Liver (tissue), 9 donors: ENCODE measurements around the gene RDX. TPM values are rescaled to one million over a fixed set of nuclear protein-coding genes. Genes with fewer than 3 reads are reported as not detected.

Source experiments
- DNase-seq: peaks from one replicate; pipeline ENCODE4 v3.0.0-alpha.2; 2017; ENCODE audit warnings: low spot score
- H3K27ac ChIP-seq, 2 donors: one replicate each; pipeline ENCODE4 v1.7.0; 2013; ENCODE audit warnings: inconsistent platforms in 2 of 2, low read length in 2 of 2, control low read depth in 1 of 2, low read depth in 1 of 2, mild to moderate bottlenecking in 1 of 2
- H3K27me3 ChIP-seq, 4 donors: one replicate each; pipeline versions ENCODE4 v1.6.1 to v1.7.0; 2013; ENCODE audit warnings: low read length in 3 of 4, inconsistent platforms in 1 of 4, mild to moderate bottlenecking in 1 of 4, moderate library complexity in 1 of 4; ENCODE audit not compliant: control insufficient read depth in 4 of 4, insufficient read depth in 4 of 4
- H3K36me3 ChIP-seq, 4 donors: one replicate each; pipeline versions ENCODE4 v1.6.1 to v1.7.0; 2013; ENCODE audit warnings: low read length in 3 of 4, mild to moderate bottlenecking in 3 of 4, low read depth in 1 of 4, moderate library complexity in 1 of 4; ENCODE audit not compliant: control insufficient read depth in 4 of 4, insufficient read depth in 3 of 4
- H3K4me1 ChIP-seq, 4 donors: one replicate each; pipeline versions ENCODE4 v1.6.1 to v1.7.0; 2013; ENCODE audit warnings: low read length in 3 of 4, mild to moderate bottlenecking in 3 of 4, moderate library complexity in 1 of 4; ENCODE audit not compliant: control insufficient read depth in 4 of 4, insufficient read depth in 4 of 4
- H3K4me3 ChIP-seq, 3 donors: one replicate each; pipeline versions ENCODE4 v1.6.1 to v1.7.0; 2013; ENCODE audit warnings: low read length in 3 of 3, control low read depth in 1 of 3, low read depth in 1 of 3, mild to moderate bottlenecking in 1 of 3
- H3K9ac ChIP-seq, 2 donors: one replicate each; pipeline ENCODE4 v1.7.0; 2013; ENCODE audit warnings: low read length in 2 of 2, mild to moderate bottlenecking in 2 of 2, moderate library complexity in 2 of 2, control low read depth in 1 of 2, low read depth in 1 of 2
- H3K9me3 ChIP-seq, 4 donors: one replicate each; pipeline versions ENCODE4 v1.6.1 to v1.7.0; 2013; ENCODE audit warnings: low read length in 3 of 4; ENCODE audit not compliant: control insufficient read depth in 4 of 4
- ATF3 ChIP-seq: IDR thresholded peaks from 2 replicates; pipeline ENCODE4 v1.6.1; 2016; ENCODE audit warnings: antibody characterized with exemption
- CTCF ChIP-seq: fragments of 150-350 bp; IDR thresholded peaks from 2 replicates; pipeline ENCODE4 v1.5.1; 2017; ENCODE audit warnings: improper control_type of control experiment, low read depth, low read length; ENCODE audit not compliant: missing input control
- EGR1 ChIP-seq, 2 donors: IDR thresholded peaks; 2 replicates each; pipeline ENCODE4 v1.6.1; 2016 to 2018; ENCODE audit warnings: antibody characterized with exemption in 2 of 2, low read depth in 2 of 2
- FOXA1 ChIP-seq: IDR thresholded peaks from 2 replicates; pipeline ENCODE4 v1.6.1; 2016; ENCODE audit warnings: antibody characterized with exemption
- FOXA2 ChIP-seq: IDR thresholded peaks from 2 replicates; pipeline ENCODE4 v1.6.1; 2016; ENCODE audit warnings: antibody characterized with exemption
- GABPA ChIP-seq, 2 donors: IDR thresholded peaks in 1 of 2; conservative IDR thresholded peaks in 1 of 2; 2 replicates each; pipeline ENCODE4 v1.6.1; 2016; ENCODE audit warnings: antibody characterized with exemption in 2 of 2, mild to moderate bottlenecking in 1 of 2, moderate library complexity in 1 of 2
- HNF4A ChIP-seq, 2 donors: conservative IDR thresholded peaks; 2 replicates each; pipeline ENCODE4 v1.6.1; 2016; ENCODE audit warnings: antibody characterized with exemption in 2 of 2, mild to moderate bottlenecking in 2 of 2
- HNF4G ChIP-seq: IDR thresholded peaks from 2 replicates; pipeline ENCODE4 v1.6.1; 2016; ENCODE audit warnings: antibody characterized with exemption
- JUND ChIP-seq, 2 donors: IDR thresholded peaks; 2 replicates each; pipeline ENCODE4 v1.6.1; 2016; ENCODE audit warnings: antibody characterized with exemption in 2 of 2
- NR2F2 ChIP-seq: IDR thresholded peaks from 2 replicates; pipeline ENCODE4 v1.6.1; 2016; ENCODE audit warnings: antibody characterized with exemption
- RAD21 ChIP-seq, 2 donors: IDR thresholded peaks; 2 replicates each; pipeline ENCODE4 v1.6.1; 2016; ENCODE audit warnings: antibody characterized with exemption in 2 of 2, mild to moderate bottlenecking in 2 of 2
- RXRA ChIP-seq, 2 donors: IDR thresholded peaks; 2 replicates each; pipeline ENCODE4 v1.6.1; 2017 to 2018; ENCODE audit warnings: antibody characterized with exemption in 2 of 2, mild to moderate bottlenecking in 1 of 2
- SP1 ChIP-seq: IDR thresholded peaks from 2 replicates; pipeline ENCODE4 v1.6.1; 2018; ENCODE audit warnings: antibody characterized with exemption, mild to moderate bottlenecking
- TAF1 ChIP-seq: conservative IDR thresholded peaks from 2 replicates; pipeline ENCODE4 v1.6.1; 2016; ENCODE audit warnings: antibody characterized with exemption, mild to moderate bottlenecking
- YY1 ChIP-seq: IDR thresholded peaks from 2 replicates; pipeline ENCODE4 v1.6.1; 2016; ENCODE audit warnings: antibody characterized with exemption, mild to moderate bottlenecking
- ZBTB33 ChIP-seq: IDR thresholded peaks from 2 replicates; pipeline ENCODE4 v1.6.1; 2016; ENCODE audit warnings: antibody characterized with exemption
- WGBS: extraction: QIAGEN DNeasy Blood & Tissue Kit; methylation state at CpG from one replicate; pipeline ENCODE4 v1.1.7; 2013; 5-methylcytosine and 5-hydroxymethylcytosine counted together
- polyA plus RNA-seq, 2 donors: library from polyadenylated mRNA; stranded (reverse) in 1 of 2; unstranded in 1 of 2; fragments of 200-250 nt in 1 of 2; fragments of >200 nt in 1 of 2; fragmentation: Nextera tagmentation in 1 of 2; extraction: Ambion mirVana in 1 of 2; gene quantifications; one replicate each; pipeline versions ENCODE4 v1.2.1 to v1.2.3, GENCODE V29; 2013 to 2015
- total RNA-seq, 2 donors: library from RNA; depleted of rRNA; stranded (reverse); fragments of >200 nt; gene quantifications; one replicate each; pipeline ENCODE4 v1.2.3, GENCODE V29; 2014
- TF ChIP-seq, protein P1 (sequence below): IDR thresholded peaks from 2 replicates; pipeline ENCODE4 v1.6.1; 2016; ENCODE audit warnings: antibody characterized with exemption, mild to moderate bottlenecking
- TF ChIP-seq, protein P2 (sequence below): IDR thresholded peaks from 2 replicates; pipeline ENCODE4 v1.6.1; 2016; ENCODE audit warnings: antibody characterized with exemption
- donor health status: healthy.
- donor health status: healthy.
- donor health status: healthy.
- donor health status: healthy.
- donor health status: healthy.

RDX gene
- total RNA-seq (10 to 100 TPM; 49.1 to 58.7 TPM), polyA plus RNA-seq (100 to 1,000 TPM in 1 of 2 donors, 10 to 100 TPM in 1; 19.9 to 116 TPM)

- no peaks in the 10 kb centered on the region for H3K27me3 ChIP-seq
- no peaks in the 10 kb centered on the region for H3K9me3 ChIP-seq
- peak within 1 kb of the TSS; percentile 92 to 96 for H3K27ac ChIP-seq
- peaks cover 0 to 2% (median 0%) of the 10 kb centered on the region in 4 donors for H3K36me3 ChIP-seq
- H3K9ac ChIP-seq: peak within 1 kb of the TSS; percentile 67 to 79
- peaks cover 6 to 39% (median 24%) of the 10 kb centered on the region in 4 donors for H3K4me1 ChIP-seq
- peak within 1 kb of the TSS; percentile 67 to 98 (median 68) for H3K4me3 ChIP-seq
- WGBS: under 1% methylated on average over 113 of the region's 113 CpGs
- TF ChIP-seq EGR1 (IDR thresholded peaks at IDR 0.05; ENCODE audit: low read depth in 2 of 2) (no peak), RAD21 (IDR thresholded peaks at IDR 0.05) (no peak), RXRA (IDR thresholded peaks at IDR 0.05) (no peak), FOXA2 (no peak), HNF4G (no peak), SP1 (peak; percentile 16), YY1 (peak; percentile 30)
- TF ChIP-seq, protein P1, sequence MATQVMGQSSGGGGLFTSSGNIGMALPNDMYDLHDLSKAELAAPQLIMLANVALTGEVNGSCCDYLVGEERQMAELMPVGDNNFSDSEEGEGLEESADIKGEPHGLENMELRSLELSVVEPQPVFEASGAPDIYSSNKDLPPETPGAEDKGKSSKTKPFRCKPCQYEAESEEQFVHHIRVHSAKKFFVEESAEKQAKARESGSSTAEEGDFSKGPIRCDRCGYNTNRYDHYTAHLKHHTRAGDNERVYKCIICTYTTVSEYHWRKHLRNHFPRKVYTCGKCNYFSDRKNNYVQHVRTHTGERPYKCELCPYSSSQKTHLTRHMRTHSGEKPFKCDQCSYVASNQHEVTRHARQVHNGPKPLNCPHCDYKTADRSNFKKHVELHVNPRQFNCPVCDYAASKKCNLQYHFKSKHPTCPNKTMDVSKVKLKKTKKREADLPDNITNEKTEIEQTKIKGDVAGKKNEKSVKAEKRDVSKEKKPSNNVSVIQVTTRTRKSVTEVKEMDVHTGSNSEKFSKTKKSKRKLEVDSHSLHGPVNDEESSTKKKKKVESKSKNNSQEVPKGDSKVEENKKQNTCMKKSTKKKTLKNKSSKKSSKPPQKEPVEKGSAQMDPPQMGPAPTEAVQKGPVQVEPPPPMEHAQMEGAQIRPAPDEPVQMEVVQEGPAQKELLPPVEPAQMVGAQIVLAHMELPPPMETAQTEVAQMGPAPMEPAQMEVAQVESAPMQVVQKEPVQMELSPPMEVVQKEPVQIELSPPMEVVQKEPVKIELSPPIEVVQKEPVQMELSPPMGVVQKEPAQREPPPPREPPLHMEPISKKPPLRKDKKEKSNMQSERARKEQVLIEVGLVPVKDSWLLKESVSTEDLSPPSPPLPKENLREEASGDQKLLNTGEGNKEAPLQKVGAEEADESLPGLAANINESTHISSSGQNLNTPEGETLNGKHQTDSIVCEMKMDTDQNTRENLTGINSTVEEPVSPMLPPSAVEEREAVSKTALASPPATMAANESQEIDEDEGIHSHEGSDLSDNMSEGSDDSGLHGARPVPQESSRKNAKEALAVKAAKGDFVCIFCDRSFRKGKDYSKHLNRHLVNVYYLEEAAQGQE: no peak
- peak; percentile 77 for DNase-seq
Measured at GRCh38 chr11:110296226-110297075, at the start of gene RDX. TSS of gene RDX (minus strand) at chr11:110296614. CDS start at chr11:110279692, 16,922 bp downstream.

DNA sequence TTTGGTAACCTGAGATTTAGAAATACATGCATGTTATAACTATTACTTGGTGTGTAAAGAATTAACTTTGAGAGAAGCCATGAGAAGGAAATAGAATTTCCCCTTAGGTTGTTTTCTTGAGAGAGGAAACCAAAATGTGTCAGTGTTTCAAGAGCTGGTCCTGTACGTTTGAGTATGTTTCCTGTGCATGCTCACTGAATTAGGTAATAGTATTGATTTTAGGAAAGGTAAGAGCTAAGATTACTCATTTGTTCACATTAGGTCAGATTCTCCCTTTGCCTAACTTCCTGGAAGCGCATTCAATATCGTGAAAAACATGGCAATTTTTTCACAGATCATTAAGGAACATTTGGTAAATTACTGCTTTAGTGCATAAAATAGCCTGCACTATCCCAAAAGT lies 49.3 kb upstream of the RDX start:
- Histone ChIP-seq H3K4me3 (no peak overlapping the region), H3K27ac (peak overlapping the region; percentile 56 to 83), H3K4me1 (peaks cover 3 to 17% (median 12%) of the 10 kb centered on the region in 4 donors), H3K9ac (no peak overlapping the region), H3K27me3 (no peaks in the 10 kb centered on the region), H3K9me3 (no peaks in the 10 kb centered on the region), H3K36me3 (no peaks in the 10 kb centered on the region)
- no peak for DNase-seq
- WGBS: 13% methylated on average over 3 of the region's 3 CpGs
- TF ChIP-seq, protein P1: peak; percentile 24
- TF ChIP-seq SP1 (peak; percentile 50), FOXA2 (peak; percentile 23), TAF1 (no peak), HNF4A (conservative IDR thresholded peaks at IDR 0.05) (peak; percentile 59 to 67), RXRA (IDR thresholded peaks at IDR 0.05) (peak; percentile 65 to 79), GABPA (IDR thresholded peaks at IDR 0.05 in 1 of 2, conservative IDR thresholded peaks at IDR 0.05 in 1 of 2) (peak in 1 of 2 donors; percentile 65), JUND (IDR thresholded peaks at IDR 0.05) (peak; percentile 67 to 80), ZBTB33 (peak; percentile 56), EGR1 (IDR thresholded peaks at IDR 0.05; ENCODE audit: low read depth in 2 of 2) (peak in 1 of 2 donors; percentile 71), YY1 (peak; percentile 55), NR2F2 (no peak), CTCF (no peak), RAD21 (IDR thresholded peaks at IDR 0.05) (peak in 1 of 2 donors; percentile 30), HNF4G (no peak), ATF3 (peak; percentile 63), FOXA1 (no peak)
- TF ChIP-seq, protein P2, sequence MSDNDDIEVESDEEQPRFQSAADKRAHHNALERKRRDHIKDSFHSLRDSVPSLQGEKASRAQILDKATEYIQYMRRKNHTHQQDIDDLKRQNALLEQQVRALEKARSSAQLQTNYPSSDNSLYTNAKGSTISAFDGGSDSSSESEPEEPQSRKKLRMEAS: peak; percentile 91
